NK-92 (cell line): ENCODE data around the gene SHISAL1.
"Not testable (repeated sequence)": the region's sequence is repeated elsewhere in the genome, so short reads cannot be mapped to it uniquely, and the experiment has no call there.

Source experiments
- DNase-seq: peaks from one replicate; lab custom pipeline; 2025; ENCODE audit not compliant: unreplicated experiment; lab: John Stamatoyannopoulos, UW

The SHISAL1 gene

GRCh38 chr22:44305455-44305854, 7.3 kb downstream of the SHISAL1 start:
- DNase-seq = no peak

- DNase-seq = no peak
Observed at GRCh38 chr22:44304911-44305310, 7.8 kb downstream of the SHISAL1 start.

- DNase-seq = no peak
Observed at GRCh38 chr22:44304354-44304753, 8.4 kb downstream of the SHISAL1 start.

- DNase-seq = not testable (repeated sequence)
Observed at GRCh38 chr22:44302363-44302762, 10.4 kb downstream of the SHISAL1 start.

GRCh38 chr22:44301039-44301438, 11.7 kb downstream of the SHISAL1 start:
- DNase-seq = no peak

GRCh38 chr22:44299124-44299523, 13.6 kb downstream of the SHISAL1 start:
- DNase-seq = no peak

GRCh38 chr22:44298406-44299091, 14.2 kb downstream of the SHISAL1 start:
- no peak for DNase-seq

- DNase-seq = no peak
Observed at GRCh38 chr22:44297470-44298061, 15.2 kb downstream of the SHISAL1 start.

- no peak for DNase-seq
Observed at GRCh38 chr22:44295406-44295805, 17.3 kb downstream of the SHISAL1 start.

- DNase-seq = no peak
Observed at GRCh38 chr22:44293876-44294275, 18.9 kb downstream of the SHISAL1 start.

GRCh38 chr22:44293034-44293433, 19.7 kb downstream of the SHISAL1 start:
- no peak for DNase-seq

GRCh38 chr22:44292521-44292920, 20.2 kb downstream of the SHISAL1 start:
- DNase-seq = no peak

GRCh38 chr22:44291674-44292360, 20.9 kb downstream of the SHISAL1 start:
- DNase-seq = no peak

GRCh38 chr22:44291265-44291664, 21.5 kb downstream of the SHISAL1 start:
- DNase-seq = no peak

- DNase-seq = no peak
Observed at GRCh38 chr22:44289414-44290171, 23.2 kb downstream of the SHISAL1 start.

- no peak for DNase-seq
Observed at GRCh38 chr22:44288913-44289312, 23.8 kb downstream of the SHISAL1 start.

GRCh38 chr22:44287741-44288140, 25.0 kb downstream of the SHISAL1 start:
- no peak for DNase-seq

GRCh38 chr22:44287121-44287693, 25.5 kb downstream of the SHISAL1 start:
- DNase-seq = no peak

GRCh38 chr22:44286646-44287045, 26.1 kb downstream of the SHISAL1 start:
- no peak for DNase-seq

- DNase-seq = no peak
Observed at GRCh38 chr22:44284711-44285110, 28.0 kb downstream of the SHISAL1 start.
